Left lung (tissue), 10 donors: ENCODE results near the gene C3orf18. TPM values are rescaled to one million over a fixed set of nuclear protein-coding genes. Genes with fewer than 3 reads are reported as not detected.

Experiments
- ATAC-seq: fragments of 200-7000 bp; cut with Tn5 transposase; one replicate; pipeline ENCODE4 v1.9.1; 2020; ENCODE audit warnings: moderate library complexity
- DNase-seq, 4 donors: peaks; one replicate each; pipeline ENCODE4 v3.0.0-alpha.2; 2013 to 2020
- H3K27ac ChIP-seq, 2 donors: fragments of 200-600 bp; sonication (generic) in 1 of 2; one replicate each; pipeline versions ENCODE4 v1.5.0 to v1.8.0; 2020 to 2021
- H3K27me3 ChIP-seq, 2 donors: fragments of 200-600 bp; sonication (generic) in 1 of 2; one replicate each; pipeline versions ENCODE4 v1.5.0 to v1.8.0; 2020 to 2021
- H3K36me3 ChIP-seq, 2 donors: fragments of 200-600 bp; sonication (generic) in 1 of 2; one replicate each; pipeline versions ENCODE4 v1.5.0 to v1.8.0; 2020 to 2021
- H3K4me1 ChIP-seq, 2 donors: fragments of 200-600 bp; one replicate each; pipeline ENCODE4 v1.8.0; 2021
- H3K4me3 ChIP-seq, 2 donors: fragments of 200-600 bp; sonication (generic) in 1 of 2; one replicate each; pipeline versions ENCODE4 v1.5.0 to v1.8.0; 2020 to 2021; ENCODE audit warnings: mild to moderate bottlenecking in 1 of 2
- H3K9me3 ChIP-seq, 2 donors: fragments of 200-600 bp; sonication (generic) in 1 of 2; one replicate each; pipeline versions ENCODE4 v1.5.0 to v1.8.0; 2020 to 2021
- intact Hi-C, 2 donors: fragments of 100-400 bp; cut with DNase I; formaldehyde crosslinking; loops; one replicate each; pipeline versions ENCODE4 v1.11.2 to v1.14.2; 2022
- polyA plus RNA-seq, 6 donors: library from polyadenylated mRNA; unstranded; fragments of 120-200 nt; gene quantifications; one replicate each; pipeline ENCODE4 v1.2.1, GENCODE V29; 2013; ENCODE audit not compliant: insufficient read length in 6 of 6
- total RNA-seq, 2 donors: library from RNA; stranded (reverse); fragmentation: NEBNext Ultra II Directional; extraction: Animal tissue kit (Norgen Biotek cat#: 25700); gene quantifications; one replicate each; pipeline ENCODE4 v1.2.1, GENCODE V29; 2021
- TF ChIP-seq, protein P1 (sequence below), 2 donors: fragments of 200-600 bp; sonication (generic) in 1 of 2; IDR thresholded peaks; one replicate each; pipeline versions ENCODE4 v1.5.0 to v1.8.0; 2021; ENCODE audit warnings: antibody characterized with exemption in 2 of 2
- donor health status: DM: no; HTN: yes; CAD: no.
- donor health status: DM: no; HTN: no; CAD: no.

Gene C3orf18
- total and polyA plus RNA-seq, 8 donors, result 6.2 to 24.5 (median 21.4) TPM

DNA sequence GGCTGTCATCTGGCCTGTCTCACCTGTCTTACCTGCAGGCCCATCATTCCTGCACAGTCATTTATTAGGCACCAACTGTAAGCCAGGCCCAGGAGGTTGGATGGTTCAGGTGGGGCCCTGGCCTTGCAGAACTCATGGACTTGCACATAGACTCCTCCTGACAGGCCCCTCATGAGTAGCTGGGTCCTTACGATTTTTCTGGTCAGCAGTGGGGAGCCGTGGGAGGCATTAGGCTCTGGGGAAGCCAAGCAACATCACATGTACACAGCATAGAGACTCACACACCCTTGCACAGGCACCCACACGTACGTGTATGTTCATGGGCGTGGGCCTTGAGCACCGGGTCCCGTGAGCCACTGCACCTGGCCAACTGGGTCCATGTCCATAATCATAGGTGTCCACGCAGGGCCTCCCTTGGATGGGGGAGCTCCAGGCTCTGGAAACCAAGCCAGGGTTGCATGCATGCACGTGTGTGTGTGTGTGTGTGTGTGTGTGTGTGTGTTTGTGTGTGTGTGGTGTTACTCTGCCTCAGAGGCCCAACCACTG, 23.7 kb upstream of the C3orf18 start:
- intact Hi-C loops, result no loop called here
- H3K27me3 ChIP-seq, result no peaks in the 10 kb centered on the region
- peak in 1 of 4 donors; percentile 67 for DNase-seq
- H3K36me3 ChIP-seq, result no peaks in the 10 kb centered on the region
- H3K27ac ChIP-seq, result peak overlapping the region; percentile 82 to 98
- H3K4me1 ChIP-seq, result peaks cover 12 to 69% of the 10 kb centered on the region in 2 donors
- TF ChIP-seq, protein P1, sequence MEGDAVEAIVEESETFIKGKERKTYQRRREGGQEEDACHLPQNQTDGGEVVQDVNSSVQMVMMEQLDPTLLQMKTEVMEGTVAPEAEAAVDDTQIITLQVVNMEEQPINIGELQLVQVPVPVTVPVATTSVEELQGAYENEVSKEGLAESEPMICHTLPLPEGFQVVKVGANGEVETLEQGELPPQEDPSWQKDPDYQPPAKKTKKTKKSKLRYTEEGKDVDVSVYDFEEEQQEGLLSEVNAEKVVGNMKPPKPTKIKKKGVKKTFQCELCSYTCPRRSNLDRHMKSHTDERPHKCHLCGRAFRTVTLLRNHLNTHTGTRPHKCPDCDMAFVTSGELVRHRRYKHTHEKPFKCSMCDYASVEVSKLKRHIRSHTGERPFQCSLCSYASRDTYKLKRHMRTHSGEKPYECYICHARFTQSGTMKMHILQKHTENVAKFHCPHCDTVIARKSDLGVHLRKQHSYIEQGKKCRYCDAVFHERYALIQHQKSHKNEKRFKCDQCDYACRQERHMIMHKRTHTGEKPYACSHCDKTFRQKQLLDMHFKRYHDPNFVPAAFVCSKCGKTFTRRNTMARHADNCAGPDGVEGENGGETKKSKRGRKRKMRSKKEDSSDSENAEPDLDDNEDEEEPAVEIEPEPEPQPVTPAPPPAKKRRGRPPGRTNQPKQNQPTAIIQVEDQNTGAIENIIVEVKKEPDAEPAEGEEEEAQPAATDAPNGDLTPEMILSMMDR (IDR thresholded peaks at IDR 0.05), result no peak
- no peaks in the 10 kb centered on the region for H3K9me3 ChIP-seq
- H3K4me3 ChIP-seq, result no peak overlapping the region
- ATAC-seq, result no peak

DNA sequence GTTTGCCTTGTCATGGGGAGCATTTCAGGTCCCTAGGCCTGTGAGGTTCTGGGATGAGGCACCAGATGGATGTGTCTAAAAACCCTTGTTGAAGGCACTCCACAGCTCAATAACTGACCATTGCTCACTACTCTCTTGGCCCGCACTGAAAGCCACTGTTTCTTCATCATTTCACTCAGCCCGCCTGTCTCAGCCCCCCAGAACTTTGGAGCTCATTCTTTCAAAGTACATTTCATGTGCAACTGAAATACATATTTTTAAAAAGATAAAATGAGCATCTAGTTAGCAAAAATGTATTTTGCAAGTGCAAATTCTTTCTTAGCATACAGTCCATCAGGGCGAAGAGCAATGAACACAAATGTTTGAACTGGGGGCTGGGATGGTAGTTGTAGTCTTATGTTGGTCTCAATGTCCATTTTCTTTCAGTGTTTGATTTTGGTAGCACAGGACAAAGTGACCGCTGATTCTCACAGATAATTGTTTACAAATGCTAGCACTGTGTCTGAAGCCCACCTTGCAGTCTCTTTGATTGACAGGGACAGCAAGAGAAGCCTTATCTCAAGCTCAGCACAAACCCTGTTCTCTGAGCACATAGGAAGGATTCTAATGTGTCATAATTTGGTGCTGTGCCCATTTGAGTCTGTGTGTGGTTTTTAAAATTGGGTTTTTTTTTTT, 21.3 kb upstream of the C3orf18 start:
- peaks cover 16 to 77% of the 10 kb centered on the region in 2 donors for H3K4me1 ChIP-seq
- ATAC-seq, result no peak
- H3K27me3 ChIP-seq, result no peaks in the 10 kb centered on the region
- peak overlapping the region in 1 of 2 donors; percentile 48 for H3K27ac ChIP-seq
- H3K4me3 ChIP-seq, result no peak overlapping the region
- no peak for DNase-seq
- no peaks in the 10 kb centered on the region for H3K9me3 ChIP-seq
- TF ChIP-seq, protein P1 (IDR thresholded peaks at IDR 0.05), result no peak
- H3K36me3 ChIP-seq, result no peaks in the 10 kb centered on the region
- intact Hi-C loops, result no loop called here

DNA sequence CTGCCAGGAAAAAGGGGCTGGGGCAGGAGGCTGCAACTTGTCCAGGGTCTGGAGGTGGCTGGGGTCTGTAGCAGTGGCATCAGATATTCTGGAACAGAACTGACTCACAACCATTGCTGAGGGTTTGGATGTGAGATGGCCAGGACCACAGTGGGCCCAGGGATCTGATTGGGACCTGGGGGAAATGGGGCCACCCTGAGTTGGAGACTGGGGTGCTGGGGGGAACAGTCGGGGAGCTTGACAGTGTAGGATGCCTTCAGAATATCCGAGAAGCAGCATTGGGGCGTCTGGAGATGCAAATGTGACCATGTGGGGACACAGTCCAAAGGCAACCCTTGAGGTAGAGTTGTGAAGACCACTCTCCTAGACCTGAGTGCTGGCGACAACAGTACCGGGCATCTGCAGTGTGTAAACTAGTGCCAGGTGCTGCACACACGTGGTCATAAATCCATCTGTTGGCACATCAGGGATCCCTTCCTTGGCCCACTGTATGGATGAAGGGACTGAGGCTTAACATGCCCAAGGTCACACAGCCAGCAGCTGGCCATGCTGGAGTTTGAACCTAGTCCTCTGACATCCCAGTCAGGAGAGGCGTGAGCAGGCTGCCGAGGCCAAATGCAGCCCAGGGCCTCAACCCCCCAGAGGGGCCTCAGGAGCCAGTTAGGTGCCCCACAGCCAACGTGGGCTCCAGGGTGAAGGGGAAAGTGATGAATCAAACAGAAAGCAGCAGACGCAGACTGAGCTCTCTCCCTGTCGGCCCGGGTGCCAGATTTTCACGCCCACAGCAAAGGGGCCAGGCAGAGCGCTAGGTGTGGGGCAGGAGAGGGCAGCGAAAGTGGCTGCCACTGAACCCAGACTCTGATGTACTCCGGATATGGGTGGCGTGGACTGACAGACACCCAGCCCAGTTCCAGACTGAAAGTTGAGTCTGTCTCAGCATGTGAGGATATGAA, 20.5 kb upstream of the C3orf18 start:
- H3K4me1 ChIP-seq, result peaks cover 13 to 78% of the 10 kb centered on the region in 2 donors
- H3K4me3 ChIP-seq, result no peak overlapping the region
- intact Hi-C loops, result no loop called here
- ATAC-seq (no peak), DNase-seq (peak in 1 of 4 donors; percentile 63)
- no peaks in the 10 kb centered on the region for H3K27me3 ChIP-seq
- TF ChIP-seq, protein P1 (IDR thresholded peaks at IDR 0.05), result no peak
- H3K36me3 ChIP-seq, result no peaks in the 10 kb centered on the region
- H3K27ac ChIP-seq, result peak overlapping the region in 1 of 2 donors; percentile 48
- no peaks in the 10 kb centered on the region for H3K9me3 ChIP-seq

DNA sequence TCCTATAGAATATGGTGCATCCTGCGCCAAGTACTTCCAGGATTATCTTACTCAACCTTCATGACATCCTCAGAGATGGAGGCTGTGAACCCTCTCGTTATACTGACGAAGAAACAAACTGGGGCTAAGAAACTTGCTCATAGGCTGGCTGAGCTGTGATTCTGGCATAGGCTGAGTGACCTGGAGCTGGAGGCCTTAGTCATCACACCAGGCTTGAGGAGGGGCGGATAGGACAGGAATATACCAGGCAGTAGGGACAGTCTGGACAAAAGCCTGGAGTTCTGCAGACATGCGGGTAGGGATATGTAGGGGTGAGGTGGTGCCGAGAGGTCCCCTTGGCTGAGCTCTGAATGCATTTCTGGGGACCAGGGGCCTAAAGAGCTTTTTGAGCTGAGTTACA, 19.8 kb upstream of the C3orf18 start:
- Histone ChIP-seq H3K36me3 (peaks cover 0 to under 1% of the 10 kb centered on the region in 2 donors), H3K9me3 (no peaks in the 10 kb centered on the region), H3K27ac (no peak overlapping the region), H3K4me1 (peaks cover 8 to 76% of the 10 kb centered on the region in 2 donors), H3K27me3 (no peaks in the 10 kb centered on the region), H3K4me3 (no peak overlapping the region)
- peak in 1 of 4 donors; percentile 7 for DNase-seq
- TF ChIP-seq, protein P1 (IDR thresholded peaks at IDR 0.05), result no peak
- intact Hi-C loops, result no loop called here
- no peak for ATAC-seq

DNA sequence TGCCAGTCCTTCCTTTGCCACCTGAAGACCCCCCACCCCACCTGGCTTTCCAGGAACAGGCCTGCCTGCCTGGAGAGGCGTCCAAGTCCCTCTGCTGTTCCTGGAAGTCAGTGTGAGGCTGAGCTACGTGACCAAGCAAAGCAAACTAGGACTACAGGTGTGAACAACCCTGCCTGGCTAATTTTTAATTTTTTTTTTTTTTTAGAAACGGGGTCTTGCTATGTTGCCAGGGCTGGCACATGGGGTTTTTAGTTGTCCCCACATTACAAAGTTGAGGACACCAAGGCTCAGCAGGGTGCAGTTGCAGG, 19.2 kb upstream of the C3orf18 start:
- H3K27ac ChIP-seq, result peak overlapping the region in 1 of 2 donors; percentile 3

More for the DNA sequence above, 19.2 kb upstream of the C3orf18 start:
- intact Hi-C loops, result no loop called here
- no peak for ATAC-seq
- H3K27me3 ChIP-seq, result no peaks in the 10 kb centered on the region
- H3K36me3 ChIP-seq, result peaks cover 0 to 7% of the 10 kb centered on the region in 2 donors
- TF ChIP-seq, protein P1 (IDR thresholded peaks at IDR 0.05), result no peak
- H3K4me3 ChIP-seq, result no peak overlapping the region
- DNase-seq, result no peak
- no peaks in the 10 kb centered on the region for H3K9me3 ChIP-seq
- H3K4me1 ChIP-seq, result peaks cover 4 to 76% of the 10 kb centered on the region in 2 donors
